ENCODE results near the gene BRD4.

Gene BRD4

DNA sequence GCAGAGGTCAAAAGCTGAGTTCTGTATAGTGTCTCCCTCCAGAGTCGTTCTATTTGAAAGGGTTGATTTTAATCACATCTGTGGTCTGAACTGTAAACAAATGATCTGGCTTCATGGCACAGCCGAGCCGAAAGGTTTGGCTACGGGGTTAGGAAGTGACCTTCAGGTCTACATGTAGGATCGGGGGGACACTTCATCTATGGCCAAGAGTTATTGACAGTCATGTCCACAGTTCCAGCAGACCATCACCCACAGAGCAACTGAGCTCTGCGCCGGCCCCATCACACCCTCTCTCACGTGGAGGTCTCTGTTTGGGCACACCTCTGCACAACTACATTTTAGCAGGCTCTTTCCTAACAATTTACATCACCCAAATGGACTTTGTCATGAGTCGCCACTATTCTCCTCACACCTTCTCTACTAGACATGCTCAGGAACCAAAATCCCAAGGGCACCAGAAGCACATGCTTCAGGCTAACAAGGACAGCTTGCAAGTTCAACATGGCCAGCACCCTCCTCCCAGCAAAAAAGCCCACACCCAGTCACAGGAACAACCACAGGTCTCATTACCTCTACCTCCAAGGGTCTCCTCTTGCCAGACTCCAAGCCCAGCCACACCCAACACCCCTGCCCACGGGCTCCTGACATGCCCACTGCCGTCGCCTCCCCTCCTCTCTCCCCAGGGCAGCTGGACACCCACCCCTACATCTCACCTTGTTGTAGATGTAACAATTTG is 64.0 kb downstream of the BRD4 start:
- H3K4me3 ChIP-seq (ENCODE audit: low read depth, low read length), result no peak overlapping the region

GRCh38 chr19:15266683-15267082 is 65.7 kb downstream of the BRD4 start:
- H3K4me3 ChIP-seq (ENCODE audit: low read depth, low read length), result no peak overlapping the region

DNA sequence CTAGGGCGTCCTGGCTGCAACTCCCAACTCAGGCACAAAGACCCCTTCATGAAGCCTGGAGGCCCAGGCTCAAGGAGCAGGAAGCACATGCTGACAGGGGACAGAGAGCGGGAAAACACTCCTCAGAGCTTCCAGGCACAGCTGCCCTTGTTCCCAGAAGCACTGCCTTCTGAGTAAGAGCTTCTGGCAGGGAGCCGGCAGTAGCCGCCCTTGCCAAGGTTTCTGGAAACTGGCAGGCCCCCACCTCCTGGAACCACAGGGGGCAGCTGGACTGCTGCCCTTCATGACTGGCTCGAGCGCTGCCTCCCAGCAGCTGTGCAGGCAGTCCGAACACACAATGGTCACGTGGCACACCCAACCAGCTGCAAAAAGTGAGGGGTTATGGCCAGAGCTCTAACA is 66.5 kb downstream of the BRD4 start:
- no peak overlapping the region for H3K4me3 ChIP-seq (ENCODE audit: low read depth, low read length)

DNA sequence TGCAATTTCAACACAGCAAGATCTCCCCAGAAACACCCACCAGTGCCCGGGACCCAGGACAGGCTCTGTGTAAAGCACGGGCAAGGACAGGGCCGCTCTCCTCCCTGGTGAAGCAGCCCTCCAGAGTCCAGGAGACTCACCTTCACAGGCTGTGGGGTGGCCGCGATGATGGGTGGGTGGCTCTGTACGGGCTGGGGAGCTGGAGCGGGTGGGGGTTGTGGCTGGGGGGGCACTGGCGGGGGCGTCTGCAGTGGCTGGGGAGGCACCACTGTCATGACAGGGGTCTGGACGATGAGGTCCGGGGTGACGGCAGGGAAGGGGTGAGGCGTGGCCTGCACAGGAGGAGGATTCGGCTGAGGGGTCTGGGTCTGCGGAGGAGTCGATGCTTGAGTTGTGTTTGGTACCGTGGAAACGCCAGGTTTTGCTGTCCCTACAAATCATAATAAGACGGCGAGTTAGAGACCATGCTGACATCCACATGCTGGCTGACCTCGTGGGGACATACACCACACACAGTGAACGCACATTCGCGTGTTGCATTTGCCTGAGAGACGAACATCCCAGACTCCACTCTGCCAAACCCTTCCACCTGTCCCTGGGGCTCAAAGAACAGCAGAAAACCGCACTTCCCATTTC is 67.0 kb downstream of the BRD4 start:
- H3K4me3 ChIP-seq (ENCODE audit: low read depth, low read length), result no peak overlapping the region

DNA sequence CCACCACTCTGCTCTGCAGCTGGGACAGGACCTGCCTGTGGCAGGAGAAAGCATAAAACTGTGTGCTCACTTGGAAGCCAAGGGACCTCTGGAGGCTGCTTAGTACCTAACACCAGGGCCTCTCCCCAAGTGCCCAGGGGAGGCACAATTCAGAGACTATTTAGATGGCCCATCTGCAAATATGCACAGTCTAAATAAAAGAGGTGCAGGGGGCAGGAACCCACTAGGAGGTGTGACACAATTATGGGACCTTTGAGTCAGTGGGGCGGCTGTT is 67.5 kb downstream of the BRD4 start:
- H3K4me3 ChIP-seq (ENCODE audit: low read depth, low read length), result no peak overlapping the region

DNA sequence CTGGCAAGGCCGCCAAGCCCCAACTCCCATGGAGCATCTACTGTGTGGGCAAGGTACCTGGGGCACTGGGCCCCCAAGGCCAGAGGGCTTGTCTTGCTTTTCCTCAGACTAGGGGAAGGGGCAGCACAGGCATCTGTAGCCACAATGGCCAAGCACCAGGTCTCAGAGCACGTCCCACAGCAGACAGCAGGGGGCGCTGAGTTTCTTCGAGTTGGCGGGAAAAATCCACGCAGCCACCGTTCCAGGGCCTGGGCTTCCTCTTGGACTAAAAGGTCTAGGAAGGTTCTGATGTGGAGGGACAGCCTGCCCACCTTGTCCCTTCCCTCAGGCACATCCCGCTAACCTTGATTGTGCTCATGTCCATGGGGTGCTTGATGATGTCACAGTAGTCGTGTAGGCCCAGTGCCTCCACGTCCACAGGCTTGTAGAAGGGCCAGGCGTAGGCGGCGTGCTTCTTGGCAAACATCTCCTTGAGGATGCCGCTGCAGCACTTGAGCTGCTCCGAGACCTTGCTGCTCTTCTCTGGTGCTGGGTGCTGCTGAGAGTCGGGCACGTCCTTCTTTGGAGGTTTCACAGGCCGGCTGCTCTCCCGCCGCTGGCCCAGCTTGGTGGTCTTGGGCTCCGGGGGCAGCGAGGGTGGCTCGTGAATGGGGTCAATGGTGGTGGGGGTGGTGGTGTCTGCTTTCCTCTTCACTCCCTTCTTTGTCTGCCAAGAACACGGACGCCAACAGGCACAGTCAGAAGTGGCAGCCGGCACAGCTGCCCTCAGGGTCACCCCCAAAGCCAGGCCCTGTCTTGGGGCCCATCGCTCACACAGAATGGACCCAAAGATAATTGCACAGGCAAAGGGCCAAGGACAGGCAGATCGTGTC is 68.0 kb downstream of the BRD4 start:
- H3K4me3 ChIP-seq (ENCODE audit: low read depth, low read length), result no peak overlapping the region

GRCh38 chr19:15263361-15263985 is 68.9 kb downstream of the BRD4 start:
- H3K4me3 ChIP-seq (ENCODE audit: low read depth, low read length), result no peak overlapping the region

- H3K4me3 ChIP-seq (ENCODE audit: low read depth, low read length), result no peak overlapping the region
Measured at GRCh38 chr19:15262011-15262410, 70.3 kb downstream of the BRD4 start.

GRCh38 chr19:15260939-15261338 is 71.4 kb downstream of the BRD4 start:
- H3K4me3 ChIP-seq (ENCODE audit: low read depth, low read length), result no peak overlapping the region

DNA sequence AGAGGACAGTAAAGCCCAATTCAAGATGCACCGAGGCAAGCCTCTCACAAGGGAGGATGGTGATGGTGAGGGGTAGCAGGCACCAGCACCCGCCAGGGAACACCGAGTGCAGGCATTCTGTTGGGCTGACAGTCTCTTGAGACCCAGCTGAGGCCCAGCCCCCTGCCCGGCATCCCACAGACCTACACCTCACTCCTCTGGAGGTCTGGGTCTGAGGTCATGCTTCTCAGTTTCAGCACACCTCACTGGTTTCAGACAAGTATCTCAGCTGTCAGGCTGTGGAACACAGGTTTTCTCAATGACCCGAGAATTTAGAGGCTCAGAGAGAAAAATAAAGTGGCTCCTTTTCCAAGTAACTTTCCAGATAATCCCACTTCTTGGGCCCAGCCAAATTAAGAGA is 72.4 kb downstream of the BRD4 start:
- H3K4me3 ChIP-seq (ENCODE audit: low read depth, low read length), result no peak overlapping the region

- H3K4me3 ChIP-seq (ENCODE audit: low read depth, low read length), result no peak overlapping the region
Measured at GRCh38 chr19:15257782-15258181, 74.6 kb downstream of the BRD4 start.

DNA sequence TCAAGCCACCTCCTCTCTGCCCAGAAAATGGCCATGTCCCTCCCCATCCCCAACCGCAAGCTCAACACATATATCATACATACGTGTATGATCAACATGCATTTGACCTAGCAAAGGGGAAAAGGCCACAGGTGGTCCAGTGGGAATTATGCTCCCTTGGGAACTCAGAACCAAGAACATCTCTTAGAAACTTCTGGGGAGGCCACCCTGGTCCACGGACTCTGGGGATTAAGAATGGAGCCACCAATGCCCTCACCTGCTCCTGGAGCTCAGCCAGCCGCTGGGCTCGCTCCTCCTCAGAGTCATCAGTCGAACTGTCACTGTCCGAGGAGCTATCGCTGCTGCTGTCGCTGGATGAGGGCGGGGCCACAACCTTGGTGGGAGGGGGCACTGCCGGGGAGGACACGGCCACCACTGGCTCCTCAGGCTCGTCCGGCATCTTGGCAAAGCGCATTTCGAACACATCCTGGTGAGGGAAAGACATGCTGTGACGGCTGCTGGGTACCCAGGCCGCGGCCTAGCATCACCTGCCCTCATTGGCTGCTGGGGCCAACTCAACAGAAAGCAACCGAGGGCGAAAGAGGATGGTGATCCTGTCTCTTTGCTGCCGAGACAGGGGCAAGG is 75.5 kb downstream of the BRD4 start:
- no peak overlapping the region for H3K4me3 ChIP-seq (ENCODE audit: low read depth, low read length)

DNA sequence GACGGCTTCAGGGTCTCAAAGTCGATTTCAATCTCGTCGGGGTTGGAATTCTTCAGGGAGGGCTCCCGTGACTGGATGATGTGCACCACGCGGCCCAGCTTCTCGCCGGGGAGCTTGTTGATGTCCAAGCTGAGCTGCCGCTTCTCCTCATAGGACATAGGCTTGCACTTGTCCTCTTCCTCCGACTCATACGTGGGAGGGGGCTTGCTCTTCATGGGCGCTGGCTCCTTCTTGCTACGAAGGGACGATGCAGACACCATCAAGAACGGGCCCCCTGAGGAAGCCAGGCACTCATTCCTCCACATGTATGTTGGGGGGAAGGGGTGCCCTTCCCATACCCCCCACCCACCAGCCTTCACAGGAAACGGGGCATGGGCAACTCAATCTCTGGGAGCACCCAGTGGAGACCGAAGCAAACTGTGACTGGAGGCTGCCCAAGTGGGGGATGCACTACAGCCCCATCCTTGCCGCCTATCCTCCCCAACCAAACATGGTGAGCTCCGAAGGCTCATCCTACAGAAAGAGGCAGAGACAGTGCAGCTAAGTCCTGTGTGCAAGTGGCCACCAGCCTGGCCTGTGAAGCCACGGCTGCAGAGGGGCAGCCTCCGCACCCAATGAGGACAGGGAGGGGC is 76.9 kb downstream of the BRD4 start:
- H3K4me3 ChIP-seq (ENCODE audit: low read depth, low read length), result no peak overlapping the region

DNA sequence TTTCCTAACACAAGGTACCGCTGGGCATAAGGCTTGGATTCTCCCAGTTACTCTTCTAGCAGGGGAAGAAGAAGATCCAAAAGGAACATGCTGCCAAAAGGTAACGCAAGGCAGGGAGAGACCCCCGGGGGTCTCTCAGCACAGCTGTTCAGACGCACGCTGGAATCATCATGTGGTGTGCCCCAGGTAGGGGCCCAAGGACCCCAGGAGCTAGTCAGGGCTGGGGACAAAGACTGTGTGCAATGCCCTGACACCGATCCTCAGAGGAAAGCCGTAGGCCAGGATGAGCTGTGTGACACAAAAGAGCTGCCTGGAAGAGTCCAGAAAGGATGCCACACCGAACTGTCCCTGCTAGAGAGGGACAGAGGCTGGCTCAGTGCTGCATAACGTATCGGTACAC is 77.8 kb downstream of the BRD4 start:
- H3K4me3 ChIP-seq (ENCODE audit: low read depth, low read length), result no peak overlapping the region

- no peak overlapping the region for H3K4me3 ChIP-seq (ENCODE audit: low read depth, low read length)
Measured at GRCh38 chr19:15253513-15253912, 78.8 kb downstream of the BRD4 start.

DNA sequence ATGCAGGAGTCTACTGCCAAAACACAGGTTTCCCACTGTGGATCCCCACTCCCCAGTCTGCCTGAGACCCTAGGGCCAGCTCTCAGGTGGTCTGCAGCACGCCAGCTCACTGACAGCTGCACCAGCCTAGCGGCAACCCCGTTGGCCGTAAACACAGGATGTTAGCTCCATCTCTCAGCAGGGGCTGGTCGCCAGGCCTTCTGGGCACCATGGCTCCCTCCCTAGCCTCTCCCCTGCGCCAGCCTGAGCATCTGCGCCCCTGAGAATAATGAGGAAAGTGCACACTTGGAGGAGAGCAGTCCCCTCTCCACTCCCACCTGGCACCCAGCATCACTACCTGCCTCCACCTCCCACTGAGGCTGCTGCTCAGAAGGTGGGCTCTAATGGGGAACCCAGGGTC is 79.3 kb downstream of the BRD4 start:
- no peak overlapping the region for H3K4me3 ChIP-seq (ENCODE audit: low read depth, low read length)

DNA sequence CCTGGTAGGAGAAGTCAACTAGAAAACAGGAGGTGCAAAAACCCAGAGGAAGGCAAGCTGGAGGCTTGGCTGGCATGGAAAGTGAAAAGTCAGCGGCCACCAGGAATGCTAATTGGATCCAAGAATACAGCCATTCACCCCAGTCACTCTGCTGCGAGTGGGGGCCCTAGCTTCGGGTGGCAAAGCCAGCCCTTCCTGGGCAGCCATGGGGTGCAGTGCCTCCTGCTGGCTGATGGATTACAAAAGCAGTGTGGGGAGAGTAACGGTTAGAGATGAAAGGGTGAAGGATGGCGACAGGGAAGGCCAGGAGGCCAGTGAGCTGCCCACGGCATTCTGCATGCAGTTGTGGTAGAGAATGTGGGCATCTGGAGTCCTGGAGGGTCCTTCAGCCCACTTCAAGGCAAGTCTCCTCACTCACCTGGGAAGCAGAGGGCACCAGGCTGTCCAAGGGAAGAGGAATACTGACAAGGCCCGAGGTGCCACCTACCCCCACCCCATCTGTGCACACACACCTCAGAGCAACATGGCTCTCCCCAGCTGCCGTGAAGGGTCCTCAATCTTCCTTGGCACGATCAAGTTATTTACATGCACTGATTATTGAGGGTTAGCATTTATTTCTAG is 79.8 kb downstream of the BRD4 start:
- no peak overlapping the region for H3K4me3 ChIP-seq (ENCODE audit: low read depth, low read length)

- H3K4me3 ChIP-seq (ENCODE audit: low read depth, low read length), result no peak overlapping the region
Measured at GRCh38 chr19:15251749-15252397, 80.5 kb downstream of the BRD4 start.

DNA sequence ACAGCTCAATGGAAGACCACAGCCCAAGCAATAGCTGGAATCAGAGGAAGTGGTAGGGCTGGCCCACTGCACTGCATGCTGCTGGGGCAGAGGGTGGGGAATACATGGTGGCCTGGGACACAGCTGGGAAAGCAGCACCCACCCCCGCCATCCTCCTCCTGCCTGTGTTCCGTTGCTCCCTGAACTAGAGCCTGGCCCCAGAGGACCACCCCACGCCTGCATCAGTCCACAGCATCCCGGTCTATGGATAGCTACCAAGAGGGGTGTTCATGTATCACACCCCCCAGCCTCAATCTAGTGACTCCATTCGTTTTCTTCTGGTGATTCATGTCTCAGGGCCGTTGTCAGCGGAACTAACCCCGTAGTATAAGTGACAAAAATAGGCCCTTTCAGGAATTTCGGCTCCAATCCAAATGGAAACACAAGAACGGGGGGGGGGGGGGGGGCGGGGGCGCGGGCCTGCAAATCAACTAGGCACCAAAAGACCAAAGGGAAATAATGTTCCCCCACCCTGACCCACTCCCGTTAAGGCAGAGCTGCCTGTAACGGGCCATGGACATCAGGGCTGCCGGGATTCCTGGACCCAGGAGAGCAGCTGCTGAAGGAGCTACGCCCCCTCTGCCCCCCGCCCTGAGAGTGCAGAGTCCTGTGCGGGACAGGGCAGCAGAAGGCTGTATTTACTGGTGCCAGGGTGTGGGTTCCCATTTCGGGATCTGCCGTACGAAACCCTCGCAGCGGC is 81.2 kb downstream of the BRD4 start:
- H3K4me3 ChIP-seq (ENCODE audit: low read depth, low read length), result no peak overlapping the region

Measured in iPS-11a (cell line).